HuH-7 (cell line): ENCODE measurements around the gene WDR86.

Experiments
- DNase-seq: peaks from one replicate; pipeline ENCODE4 v3.0.0; 2011; ENCODE audit warnings: low spot score

Gene WDR86

DNA sequence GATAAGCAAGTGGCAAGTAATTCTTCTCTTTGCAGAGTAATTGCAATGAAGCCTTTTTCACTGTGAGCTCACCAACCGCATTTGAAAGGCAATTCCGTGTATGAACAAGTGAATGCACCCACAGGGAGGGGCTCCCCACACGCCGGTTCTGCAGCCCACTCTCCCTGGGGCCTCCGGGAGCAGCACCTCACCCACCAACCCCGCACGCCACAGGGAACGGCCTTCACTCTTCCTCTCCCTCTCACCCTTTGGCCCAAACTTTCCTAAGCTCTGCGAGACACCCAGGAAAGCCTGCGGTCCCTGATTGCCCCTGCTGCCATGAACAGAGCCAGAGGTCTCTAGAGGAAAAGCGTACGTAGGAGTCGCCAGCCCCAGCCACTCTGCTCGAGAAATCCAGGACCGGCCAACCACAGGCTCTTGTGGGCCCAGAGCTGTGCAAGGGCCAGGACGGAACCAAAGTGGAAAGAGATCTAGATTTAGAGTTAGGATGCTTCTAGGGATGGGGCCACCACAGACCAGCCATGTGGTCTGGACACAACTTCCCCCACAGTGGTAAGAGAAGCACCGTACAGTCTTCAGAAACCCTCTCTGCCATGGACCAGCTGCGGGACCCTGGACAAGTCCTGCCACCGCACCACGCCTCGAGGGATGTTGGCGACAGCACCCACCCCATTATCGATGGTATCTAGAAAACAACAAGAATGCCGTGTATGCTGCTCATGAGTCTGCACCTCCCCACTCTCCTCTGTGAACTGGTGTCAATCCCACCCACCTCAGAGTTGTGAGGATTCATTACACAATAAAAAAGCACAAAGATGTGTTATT lies 3.6 kb downstream of the WDR86 start:
- DNase-seq, result no peak

DNA sequence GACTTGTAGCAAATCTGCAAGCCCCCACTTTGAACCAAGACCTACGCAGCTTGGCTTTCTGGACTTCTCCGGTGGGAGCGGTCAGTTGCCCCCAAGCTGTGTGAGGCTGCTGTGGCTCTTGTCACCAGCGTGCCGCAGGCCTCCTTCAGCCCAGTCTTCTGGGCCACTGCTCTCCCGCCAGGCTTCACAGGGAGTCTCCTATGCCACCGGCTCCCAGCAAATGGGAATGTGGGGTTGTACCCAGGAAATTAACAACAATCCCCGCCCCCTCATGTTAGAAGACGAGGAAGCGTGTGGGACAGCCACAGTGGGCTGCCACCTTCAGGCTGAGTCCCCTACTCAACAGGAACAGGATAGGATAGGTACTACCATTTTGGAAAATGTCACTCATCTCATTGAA lies 4.2 kb downstream of the WDR86 start:
- DNase-seq, result no peak

DNA sequence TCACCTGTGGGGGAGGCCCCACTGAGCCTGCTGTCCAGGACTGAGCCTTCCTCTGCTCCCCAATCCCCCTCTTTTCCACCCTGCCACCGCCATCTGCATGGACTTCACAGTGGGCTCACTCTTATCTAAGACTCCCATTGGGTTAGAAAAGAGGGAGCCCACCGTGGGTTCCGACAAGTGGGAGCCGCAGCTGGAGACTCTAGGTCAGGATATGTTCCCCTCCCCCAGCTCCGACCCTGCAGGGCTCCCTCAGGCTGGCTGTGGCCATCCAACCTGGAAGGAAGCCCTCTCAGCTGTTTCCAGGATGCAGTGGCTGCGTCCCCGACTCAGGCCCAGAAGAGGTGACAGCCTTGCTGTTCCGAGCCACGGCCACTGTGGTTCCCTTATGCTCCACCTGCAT lies 4.8 kb downstream of the WDR86 start:
- no peak for DNase-seq

DNA sequence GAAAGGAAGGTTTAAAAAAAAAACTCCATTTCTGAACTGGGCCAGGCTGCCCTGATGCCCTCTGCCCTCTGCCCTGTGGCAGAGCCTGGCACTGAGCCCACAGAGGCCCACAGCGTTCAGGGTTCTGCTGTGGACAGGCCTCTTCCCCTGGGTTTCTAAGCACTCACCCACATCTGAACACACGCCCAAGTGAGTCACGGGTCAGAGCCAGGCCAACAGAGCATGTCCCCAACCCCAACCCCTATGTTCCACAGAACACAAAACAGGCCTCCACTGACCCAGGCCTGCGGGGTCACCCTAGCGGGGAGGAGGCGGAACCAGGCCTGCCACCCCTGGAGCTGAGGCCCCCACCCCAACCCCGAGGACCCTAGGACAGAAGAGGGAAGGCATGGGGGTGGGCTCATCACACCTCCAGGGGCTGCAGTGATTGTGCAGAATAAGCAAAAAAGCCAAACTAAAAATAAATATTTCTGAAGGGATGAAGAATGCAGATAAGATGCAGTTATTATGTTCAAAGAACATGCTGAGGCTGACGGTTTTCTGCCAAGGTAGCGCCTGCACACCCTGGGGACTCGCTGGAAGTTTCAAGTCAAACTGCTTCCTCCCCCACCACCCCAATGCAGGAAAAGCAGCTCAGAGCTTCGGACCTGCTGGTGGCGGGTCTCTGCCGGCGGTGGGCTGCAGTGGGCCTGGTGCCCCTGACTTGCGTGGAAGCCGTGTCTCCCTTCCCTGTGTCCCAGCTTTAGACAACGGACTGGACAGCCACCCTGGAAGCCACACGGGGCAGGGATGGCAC lies 5.4 kb downstream of the WDR86 start:
- DNase-seq, result no peak

DNA sequence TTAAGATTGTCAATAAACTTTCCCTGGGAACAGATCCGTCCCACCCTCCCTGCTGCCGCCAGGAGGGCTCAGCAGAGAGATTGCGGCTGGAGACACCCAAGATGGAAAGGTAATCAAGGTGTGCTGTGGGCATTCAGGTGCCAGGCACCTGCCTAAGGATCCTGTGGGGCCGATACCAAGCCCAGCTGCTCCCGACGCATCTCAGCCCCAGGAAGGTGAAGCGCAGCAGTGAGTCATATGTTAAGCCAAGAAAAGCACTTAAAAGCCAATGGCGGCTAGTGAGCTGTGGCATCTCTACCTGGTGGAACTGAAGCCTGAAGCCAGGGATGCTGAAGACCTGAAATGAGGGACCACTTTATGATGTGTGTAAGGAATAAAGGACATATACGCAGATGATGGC lies 6.1 kb downstream of the WDR86 start:
- no peak for DNase-seq

DNA sequence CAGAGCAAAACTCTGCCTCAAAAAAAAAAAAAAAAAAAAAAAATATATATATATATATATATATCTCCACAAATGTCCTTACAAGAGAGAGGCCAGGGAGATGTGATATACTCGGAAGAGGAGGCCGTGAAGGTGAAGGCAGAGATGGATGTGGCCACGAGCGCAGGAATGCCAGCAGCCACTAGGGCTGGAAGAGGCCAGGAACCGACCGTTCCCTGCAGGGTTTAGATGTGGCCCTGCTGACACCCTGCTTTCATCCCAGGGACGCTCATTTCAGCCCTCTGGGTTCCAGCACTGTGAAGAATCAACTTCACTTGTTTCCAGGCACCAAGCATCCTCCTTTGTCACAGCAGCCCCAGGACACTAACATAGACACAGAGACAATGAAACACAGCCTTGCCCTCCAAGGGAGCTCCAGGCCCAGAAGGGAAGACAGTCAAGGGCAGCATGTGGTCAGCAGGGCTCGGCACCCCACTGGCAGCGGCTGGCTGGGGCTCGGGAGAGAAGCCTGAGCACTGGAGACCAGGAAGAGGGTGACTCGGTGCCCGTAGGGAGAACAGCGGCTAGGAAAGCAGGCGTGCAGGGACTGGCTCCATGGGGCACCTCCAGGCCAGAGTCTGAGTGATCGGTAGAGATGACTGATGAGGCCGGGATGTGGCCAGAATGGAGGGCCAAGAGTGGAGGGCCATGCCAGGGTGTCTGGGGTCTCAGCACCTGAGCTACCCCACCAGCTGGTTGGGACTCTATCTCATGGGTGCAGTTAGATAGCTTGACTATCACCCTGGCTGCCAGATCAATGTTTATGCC lies 7.6 kb downstream of the WDR86 start:
- DNase-seq, result no peak

DNA sequence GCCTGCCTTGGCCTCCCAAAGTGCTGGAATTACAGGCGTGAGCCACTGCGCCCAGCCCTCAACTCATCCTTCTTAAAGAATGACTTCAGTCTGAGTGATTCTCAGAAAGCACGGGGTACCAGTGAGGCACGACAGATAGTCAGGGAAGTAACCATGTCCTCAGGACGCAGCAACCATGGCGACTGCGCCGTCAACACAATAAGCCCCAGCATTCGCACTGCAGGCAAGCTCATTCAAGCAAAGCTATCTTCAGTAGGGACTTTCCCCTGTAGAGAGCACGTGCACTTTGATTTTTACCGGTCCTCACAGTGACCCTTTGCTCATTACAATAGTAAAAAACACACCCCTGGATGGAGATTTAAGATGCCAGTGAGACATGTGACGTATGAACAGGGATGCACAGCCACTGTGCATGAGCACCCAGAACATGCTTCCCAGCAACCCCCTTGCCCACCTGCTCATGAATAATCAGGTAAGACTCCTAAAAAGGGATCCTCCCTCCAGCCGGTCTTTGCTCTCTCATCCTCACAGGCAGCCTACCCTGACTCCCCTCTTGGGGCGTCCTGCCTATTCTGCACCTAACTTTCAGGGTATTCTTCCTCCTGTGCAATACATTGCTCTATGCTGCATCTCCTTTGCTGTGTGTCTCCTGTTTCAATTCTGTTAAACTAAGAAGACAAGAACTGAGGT lies 9.1 kb downstream of the WDR86 start:
- DNase-seq, result no peak

DNA sequence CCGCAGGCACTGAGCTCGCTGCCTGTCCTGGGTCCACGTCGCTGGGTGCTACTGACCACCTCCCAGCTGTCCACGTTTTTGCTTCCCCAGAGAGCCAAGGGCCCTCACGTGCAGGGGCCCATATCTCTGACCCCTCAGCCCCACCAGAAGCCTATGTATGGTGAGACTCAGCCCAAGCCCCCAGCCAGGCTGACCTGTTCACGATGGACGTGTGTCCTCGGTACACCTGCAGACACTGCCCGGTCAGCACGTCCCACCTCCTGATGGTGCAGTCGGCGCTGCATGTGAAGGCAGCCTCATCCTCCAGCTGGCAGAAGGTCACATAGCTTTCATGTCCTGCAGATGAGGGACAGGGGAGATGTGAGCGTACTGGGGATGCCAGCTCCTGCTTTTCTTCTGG lies 9.9 kb downstream of the WDR86 start:
- DNase-seq, result no peak

DNA sequence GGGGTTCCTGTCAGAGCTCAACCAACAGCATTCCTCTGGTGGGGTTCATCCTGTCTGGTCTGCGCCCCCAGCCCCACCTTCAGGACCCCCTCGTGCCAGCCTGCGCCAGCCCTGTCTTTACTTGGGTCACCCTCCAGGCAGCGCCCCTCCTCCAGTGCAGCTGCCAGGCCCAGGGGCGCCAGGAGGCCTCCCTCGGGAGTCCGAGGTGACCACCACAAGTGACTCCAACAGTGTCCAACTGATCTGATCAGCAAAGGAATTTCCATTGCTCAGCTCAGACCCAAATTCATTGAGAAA lies 10.6 kb downstream of the WDR86 start:
- DNase-seq, result no peak

DNA sequence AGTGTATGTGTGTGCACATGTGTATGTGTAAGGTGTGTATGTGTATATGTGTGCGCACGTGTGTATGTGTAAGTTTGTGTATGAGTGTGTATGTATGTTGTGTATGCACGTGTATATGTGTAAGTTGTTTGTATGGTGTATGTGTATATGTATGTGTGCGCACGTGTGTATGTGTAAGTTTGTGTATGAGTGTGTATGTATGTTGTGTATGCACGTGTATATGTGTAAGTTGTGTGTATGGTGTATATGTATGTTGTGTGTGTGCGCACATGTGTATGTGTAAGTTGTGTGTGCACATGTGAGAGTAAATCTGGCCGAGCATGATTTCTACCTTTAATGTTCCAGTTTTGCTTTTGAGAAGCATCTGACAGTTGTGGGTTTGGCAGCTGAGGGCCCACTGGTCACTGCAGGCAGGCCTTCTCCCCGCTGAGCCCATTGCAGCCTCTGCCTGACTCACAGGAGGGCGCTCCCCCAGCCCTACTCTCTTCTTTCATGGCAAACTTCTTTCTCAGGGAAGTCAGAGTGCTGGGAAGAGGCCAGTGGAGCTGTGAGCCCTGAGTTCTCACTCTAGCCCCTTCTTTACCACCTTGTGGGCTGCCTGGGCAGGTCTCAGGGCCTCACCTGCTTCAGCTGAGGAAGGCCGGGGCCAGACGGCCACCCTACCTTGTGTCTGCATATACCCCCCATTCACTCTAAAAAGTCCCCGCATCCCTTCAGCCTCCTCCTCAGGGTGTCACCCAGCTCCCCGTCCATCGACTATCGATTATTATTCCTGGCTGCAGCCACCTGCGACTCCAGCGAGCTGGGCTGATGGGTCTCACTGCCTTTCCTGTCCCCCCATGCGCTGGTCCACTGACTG lies 11.2 kb downstream of the WDR86 start:
- no peak for DNase-seq

DNA sequence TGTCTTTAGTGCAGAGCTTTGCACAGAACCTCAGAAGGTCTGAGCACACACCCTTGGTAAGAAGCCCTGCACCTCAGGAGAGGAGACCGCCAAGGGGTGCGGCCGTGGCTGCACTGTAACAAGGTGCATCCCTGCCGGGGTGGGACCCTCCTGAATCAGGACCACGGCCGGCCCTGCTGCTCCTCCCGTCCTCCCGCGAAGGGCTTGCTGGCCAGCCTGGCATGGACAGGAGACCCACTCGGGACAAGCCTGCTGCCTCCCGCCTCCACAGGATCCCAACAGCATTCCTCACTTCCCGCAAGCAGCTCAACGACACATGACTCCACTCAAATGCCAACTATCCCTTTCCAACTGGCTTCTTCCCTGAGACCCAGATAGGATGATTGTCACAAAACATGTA lies 12.8 kb downstream of the WDR86 start:
- no peak for DNase-seq

DNA sequence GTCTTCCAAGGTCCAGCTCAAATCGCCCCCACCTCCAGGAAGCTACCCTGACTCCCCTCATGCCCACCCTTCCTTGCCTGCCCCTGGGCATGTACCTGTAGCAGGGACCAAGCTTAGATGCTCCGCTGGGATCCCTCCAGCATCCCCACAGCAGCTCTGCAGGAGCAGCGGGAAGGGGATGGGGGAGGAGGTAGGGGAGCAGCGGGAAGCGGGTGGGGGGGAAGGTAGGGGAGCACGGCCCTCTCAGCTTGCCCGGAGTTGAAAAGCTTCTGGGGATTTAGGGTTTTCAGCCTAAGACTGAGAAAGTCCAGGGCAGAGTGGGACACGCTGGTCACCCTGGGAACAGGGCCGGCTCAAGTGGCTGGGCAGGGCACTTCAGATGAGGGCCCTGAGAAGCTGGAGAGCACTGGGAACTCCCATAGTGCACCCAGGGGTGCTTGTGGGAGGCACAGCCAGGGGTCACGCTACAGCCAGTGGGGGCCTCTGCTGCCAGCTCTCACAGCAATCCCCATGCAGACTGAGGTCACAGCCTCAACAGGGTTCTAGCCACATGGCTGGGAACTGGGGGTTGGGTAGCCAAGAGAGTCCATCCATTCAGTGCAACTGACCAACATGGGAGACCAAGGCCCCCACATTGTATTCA lies 13.4 kb downstream of the WDR86 start:
- no peak for DNase-seq

DNA sequence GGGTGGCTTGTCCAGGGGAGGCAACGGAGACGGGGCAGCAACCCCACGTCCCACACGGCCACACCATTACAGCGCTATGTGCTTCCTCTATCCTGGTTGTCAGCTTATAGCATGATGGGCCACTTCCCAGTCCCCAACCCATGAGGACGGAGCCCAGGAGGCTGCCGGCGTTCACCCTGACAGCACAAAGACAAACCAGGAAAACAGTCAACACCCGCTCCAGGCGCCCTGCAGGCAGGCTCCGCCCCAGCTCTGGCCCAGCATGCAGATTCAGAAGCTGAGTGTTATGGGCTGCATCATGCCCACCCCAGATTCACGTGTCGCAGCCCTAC lies 14.8 kb downstream of the WDR86 start:
- no peak for DNase-seq

DNA sequence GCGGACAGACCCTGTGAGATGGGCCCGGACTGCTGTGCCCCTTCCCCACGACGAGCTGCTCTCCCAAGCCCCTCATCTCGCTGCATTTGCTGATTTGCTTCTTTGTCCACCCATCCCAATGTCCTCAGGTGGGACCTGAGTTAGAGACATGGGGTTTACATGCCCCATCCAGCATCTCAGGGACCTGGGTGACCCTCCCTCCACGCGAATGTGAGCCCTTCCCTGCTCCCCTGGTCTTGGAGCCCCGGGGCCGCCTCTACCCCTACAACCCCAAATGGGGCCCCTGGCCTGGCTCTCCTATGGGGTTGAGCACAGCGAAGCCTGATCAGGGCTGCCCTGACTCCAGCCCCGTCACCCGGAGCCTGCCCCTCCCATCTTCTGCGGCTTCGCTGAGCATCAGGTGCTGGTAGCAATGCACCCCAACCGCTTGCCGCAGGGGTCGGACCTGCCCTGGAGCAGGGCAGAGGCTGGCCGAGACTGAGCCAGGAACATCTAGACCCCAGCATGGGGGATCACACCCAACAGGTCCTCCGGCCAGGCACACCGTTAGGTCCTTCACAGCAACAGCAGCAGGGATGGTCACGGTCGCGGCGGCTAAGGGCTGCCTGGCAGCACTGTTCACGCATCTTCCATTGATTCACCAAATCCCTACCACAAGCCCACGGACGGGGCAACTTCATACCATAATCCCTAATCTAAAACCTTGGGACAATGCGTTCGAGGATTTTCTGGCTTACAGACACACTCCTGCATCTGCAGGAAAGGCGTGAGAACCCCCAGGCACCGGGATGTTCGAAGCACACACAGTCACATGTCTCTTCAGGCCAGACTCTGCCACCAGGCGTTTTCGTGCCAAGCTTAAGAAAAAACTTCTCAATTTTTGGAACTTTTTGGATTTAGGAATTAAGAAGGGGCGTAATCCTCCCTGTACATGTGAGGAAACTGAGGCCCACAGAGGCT lies 15.5 kb downstream of the WDR86 start:
- no peak for DNase-seq

DNA sequence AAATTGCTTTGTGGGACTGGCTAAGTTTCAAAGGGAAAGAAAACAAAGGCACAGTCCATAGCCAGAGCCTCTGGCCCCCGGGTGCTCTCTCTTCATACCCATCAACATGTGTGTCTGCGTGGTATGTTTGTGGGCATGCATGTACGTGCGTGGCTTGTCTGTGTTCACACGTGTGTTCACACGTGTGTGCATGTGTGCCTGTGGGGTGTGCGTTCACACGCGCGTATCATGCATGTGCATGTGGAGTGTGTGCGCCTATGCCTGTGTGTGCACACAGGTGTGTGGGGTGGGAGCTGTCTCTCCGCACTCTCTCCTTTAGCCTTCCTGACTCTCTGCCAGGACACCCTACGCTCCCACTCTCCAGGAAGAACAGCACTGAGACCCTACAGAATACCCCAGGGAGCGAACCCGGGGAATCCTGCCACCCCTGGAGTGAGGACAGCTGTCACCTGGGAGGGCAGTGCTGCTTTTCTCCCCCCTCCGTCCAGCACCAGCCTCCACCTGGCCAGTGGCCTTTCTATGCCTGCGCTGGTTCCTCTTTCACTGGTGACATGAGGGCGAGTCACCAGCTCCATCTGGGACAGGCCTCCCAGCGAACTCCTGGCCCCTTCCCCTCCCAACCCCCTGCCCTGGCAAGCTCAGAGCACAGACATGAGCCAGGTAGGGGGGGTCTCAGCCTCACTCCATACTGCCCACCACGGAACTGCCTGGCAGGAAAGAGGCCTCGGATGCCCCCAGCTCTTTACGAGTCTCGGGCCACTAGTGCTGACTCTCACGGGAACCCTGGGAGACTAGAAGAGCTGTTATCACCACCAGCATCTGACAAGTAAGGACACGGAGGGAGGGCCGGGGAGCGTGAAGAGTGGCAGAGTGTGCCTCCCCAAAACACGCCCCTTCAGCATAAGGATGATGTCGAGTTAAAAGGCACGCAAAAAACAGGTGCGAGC lies 16.5 kb downstream of the WDR86 start:
- DNase-seq, result no peak

DNA sequence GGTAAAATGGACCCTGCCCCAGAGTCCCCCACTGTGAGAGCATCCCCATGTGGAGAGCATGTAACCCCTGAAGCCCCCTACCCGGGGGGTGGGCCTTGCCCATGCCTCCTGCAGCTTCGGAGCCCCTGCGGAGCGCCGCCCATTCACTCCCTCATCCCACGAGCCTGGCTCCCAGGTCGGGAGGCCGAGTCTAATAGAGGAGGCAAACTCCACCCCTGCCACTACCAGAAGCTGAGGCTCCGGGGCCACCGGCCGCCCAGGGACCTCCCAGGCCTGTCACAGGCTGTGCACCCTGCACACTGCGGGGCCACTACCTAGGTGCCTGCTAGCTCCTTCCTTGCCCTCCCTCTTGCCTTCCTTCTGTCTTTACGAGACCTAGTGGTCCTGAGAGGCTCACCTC lies 17.4 kb downstream of the WDR86 start:
- DNase-seq, result no peak

DNA sequence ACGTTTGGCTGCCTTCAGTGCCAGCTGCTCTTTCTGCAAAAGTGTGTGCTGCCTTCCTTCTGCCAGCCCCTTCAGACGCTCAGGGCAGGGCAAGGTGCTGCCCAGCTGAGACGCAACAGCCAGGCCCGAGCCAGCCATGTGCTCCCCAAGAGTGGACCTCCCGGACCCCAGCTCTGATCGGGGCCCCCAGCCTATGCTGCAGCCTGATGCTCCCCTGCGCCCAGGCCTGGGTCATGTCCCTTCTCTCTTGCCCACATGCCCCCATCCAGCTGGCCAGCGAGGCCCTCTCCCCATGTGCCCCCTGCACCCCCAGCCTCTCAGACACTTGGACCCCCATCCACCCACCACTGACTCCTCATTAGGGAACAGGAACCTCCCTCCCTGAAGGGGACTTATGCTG lies 17.8 kb downstream of the WDR86 start:
- DNase-seq, result no peak

DNA sequence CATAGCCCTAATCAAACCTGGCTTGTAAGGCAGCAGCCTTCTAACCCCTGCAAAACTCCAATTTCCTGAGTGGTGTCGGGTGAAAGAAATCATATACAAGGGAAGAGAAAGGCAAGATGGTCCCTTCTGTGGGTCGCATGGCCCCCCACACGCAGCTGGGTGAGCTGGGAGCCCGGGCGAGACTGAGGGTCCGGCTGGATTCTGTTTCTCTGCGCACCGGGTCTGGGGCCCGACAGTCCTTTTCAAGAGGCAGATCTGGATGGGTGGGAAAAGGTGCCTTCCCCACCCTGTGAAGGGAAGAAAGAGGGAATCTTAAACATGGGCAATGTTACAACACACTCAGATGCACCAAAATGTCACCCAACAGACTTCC lies 18.5 kb downstream of the WDR86 start:
- DNase-seq, result no peak
